HUDEP-2 (cell line): ENCODE data around the gene UMAD1.
A peak's percentile ranks its signal among the peaks of the same experiment; 100 is the strongest.
"Not testable (repeated sequence)": the region's sequence is repeated elsewhere in the genome, so short reads cannot be mapped to it uniquely, and the experiment has no call there.

Source experiments
- DNase-seq, 76 experiments: peaks; one replicate each; lab custom pipeline; 2025; ENCODE audit not compliant: unreplicated experiment in 76 of 76; lab: John Stamatoyannopoulos, UW

The UMAD1 gene

DNA sequence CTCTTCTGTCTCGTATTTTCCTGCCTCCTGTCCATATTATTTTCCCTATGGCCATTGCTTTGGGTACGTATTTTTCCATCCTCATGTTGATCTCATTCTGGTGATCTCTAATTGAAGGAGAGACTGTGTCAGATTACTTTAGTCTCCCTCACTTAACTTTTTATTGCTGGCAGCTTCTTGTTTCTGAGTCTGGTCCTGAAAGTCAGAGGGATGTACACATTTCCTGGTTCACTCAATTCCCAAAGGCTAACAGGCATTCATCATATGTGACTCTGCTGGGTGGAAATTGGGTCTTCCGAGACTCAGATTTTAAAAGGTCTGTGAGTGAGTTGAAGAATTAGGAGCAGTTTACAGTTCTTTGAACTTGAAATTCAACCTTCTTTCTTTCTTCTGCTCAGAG, 10.9 kb downstream of the UMAD1 start:
- DNase-seq = no peak

DNA sequence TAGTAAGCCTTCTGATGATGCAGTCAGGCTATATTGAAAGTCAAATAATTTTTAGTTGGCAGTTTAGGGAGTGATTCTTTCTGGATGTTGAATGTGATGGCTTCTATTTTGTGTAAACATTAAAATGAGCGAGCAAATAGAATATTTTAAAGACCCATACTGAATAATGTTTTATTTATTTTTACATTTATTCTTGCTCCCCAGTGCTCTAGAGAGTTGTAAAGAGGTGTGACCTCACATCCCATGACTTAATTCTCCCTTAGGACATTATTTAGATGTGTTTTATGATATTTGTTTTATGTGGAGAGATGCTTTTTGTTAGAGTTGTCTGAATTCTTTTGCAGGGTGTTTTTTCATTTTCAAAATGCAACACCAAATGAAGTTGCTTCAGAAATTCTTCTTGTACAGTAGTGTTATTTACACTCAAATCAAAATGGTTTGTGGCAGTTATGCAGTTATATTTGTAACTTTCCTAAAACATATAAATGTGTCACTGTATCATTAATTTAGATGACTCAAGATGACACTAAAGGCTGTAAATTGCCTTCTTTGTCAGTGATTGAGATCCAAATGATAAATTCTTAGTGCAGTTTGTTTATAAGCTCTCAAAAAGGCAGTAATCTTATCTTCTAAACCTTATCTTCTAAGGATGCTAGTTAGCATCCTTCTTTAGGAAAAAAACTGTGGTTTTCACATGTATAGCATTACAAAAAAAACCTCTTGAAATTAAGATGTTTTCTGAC, 12.4 kb downstream of the UMAD1 start:
- no peak for DNase-seq

DNA sequence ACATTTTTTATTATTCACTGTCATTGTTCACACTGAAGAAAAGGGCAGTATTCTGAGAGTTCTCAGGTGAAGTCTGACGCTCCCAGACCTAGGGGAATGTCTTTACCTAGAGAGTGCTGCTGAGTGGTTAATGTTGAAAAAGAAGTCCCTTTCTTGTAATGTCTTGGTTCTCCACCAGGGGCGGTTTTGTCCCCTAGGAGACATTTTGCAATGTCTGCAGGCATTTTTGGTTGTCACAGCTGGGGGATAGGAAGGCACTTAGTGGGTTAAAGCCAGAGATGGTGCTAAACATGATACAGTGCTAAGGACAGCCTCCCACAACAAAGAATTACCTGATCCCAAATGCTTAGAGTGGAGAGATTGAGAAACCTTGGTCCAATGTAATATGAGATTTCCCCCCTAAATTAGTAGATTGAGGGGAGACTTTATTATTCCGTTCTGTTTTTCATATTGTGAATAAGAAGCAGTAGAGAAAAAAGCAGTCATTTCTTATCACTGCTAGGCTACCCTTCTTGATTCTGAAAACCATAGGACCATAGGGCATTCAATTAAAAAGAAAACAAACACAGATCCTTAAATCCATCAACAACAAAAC, 13.1 kb downstream of the UMAD1 start:
- DNase-seq = peak in 19 of 76 experiments; percentile 5 to 41 (median 17)

DNA sequence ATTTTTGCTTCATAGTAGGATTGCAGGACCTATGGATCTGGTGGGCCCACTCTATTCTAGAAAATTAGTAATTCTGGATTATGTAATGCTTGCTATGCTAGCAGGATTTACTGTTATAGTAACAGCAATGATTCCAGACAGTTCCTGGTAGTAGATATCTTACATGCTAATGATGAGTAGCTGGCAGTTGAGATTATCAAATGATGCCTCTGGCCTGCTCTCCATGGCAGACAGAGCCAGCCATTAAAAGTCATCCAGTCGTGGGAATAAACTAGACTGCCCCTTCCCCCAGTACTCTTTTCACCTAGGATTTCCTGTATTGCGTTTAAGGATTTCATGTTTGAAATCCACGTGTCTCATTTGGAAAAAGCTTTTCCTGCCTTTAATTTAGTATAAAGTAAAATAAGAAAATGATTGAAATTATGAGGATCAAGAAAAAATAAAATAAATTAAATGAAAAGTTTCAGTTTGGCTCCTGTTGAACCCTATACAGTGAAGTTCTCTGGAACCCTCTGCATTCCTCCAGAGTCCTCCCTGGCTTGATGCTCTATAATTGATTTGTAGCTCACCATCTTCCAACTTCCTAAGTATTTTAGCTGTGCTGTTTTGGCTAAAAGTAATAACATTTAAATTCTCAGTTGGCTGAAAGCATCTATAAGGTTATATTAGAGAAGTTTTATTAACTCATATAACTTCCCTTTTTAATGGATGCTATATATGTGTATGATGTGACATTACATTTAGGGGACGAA, 14.6 kb downstream of the UMAD1 start:
- DNase-seq = peak in 4 of 76 experiments; percentile 5 to 31 (median 20)

DNA sequence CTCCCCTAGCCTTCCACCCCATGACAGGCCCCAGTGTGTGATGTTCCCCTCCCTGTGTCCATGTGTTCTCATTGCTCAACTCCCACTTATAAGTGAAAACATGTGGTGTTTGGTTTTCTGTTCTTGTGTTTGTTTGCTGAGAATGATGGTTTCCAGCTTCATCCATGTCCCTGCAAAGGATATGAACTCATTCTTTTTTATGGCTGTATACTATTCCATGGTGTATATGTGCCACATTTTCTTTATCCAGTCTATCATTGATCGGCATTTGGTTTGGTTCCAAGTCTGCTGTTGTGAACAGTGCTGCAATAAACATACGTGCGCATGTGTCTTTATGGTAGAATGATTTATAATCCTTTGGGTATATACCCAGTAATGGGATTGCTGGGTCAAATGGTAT, 15.9 kb downstream of the UMAD1 start:
- DNase-seq = not testable (repeated sequence)

DNA sequence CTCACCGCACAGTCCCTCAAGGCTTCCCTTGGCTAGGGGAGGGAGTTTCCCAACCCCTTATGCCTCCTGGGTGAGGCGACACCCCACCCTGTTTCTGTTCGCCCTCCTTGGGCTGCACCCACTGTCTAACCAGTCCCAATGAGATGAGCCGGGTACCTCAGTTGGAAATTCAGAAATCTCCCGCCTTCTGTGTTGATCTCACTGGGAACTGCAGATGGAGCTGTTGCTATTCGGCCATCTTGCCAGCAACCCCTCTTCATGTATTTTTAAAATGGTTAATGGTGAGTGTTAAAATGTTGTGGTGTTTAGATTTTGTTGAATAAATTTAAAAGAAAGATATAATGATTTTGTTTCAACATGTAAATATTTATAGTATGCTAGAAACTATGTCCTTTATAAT, 22.0 kb downstream of the UMAD1 start:
- peak in 2 of 76 experiments; percentile 15 to 23 for DNase-seq

DNA sequence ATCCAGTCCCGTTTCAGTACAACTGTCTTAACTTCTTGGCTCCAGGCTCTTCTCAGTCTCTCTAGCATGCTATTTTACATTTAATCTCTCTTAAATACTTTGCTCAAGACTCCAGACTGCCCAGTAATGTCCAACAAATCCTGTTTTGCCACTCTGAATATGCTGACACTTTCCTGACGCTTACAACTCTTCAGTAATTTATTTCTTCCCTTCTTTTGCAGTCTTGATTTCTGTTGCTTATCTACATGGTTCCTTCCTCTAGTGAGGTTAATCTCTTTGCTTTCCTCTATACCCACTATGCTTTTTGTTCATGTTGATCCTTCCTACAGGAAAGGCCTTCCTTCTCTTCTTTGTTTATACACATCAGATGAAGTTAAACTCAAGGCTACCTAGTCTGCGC, 23.7 kb downstream of the UMAD1 start:
- no peak for DNase-seq

DNA sequence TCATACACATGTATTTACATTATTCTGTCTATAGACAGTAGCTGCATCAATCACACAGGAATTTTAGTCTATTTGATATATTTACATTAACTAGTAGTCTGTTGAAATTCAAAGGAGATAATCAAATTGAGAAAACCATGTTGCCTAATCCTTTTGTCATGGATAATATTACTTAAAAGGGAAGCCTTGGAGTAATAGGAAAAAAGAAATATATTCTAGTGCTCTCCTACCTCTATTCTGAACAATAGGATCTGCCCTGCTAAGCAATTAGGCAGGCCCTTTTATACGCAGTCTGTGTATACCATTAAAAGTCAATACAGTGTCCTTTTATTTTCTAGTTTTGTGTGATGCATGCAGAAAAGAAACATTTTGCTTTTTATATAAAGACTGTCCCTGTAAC, 24.5 kb downstream of the UMAD1 start:
- no peak for DNase-seq

DNA sequence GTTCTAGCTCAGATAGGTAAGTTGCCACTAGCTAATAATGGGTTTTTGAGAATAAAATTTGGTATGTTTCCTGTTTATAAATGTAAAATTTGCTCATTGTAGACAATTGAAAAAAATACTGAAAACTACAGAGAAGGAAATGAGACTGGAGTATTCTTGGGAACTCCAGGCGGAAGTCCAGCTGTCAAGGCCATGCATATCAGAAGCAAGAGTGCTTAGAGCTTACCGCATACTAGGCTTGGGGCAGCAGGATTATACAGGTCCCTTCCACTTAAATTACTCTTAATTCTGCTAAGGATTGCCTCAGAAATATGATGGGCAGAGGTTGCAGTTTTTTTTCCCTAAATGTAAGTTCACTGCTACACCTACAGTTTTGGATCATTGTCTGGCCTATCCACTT, 26.6 kb downstream of the UMAD1 start:
- DNase-seq = no peak

DNA sequence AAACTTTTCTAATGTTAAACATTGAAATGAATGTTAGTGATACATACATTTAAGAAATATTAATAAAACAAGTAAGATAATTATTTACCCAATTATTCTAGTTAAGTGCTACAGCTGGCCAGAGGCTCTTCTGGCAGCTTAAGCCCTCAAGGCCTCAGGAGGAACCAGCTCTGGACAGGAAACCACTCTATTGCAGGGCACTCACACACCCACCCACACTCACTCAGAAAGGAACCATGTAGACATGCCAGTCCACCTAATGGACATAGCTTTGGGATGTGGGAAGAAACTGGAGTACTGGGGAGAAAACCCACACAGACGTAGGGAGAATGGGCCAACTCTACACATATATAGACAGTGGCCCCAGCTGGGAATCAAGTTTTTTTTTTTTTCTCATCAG, 28.2 kb downstream of the UMAD1 start:
- DNase-seq = no peak

DNA sequence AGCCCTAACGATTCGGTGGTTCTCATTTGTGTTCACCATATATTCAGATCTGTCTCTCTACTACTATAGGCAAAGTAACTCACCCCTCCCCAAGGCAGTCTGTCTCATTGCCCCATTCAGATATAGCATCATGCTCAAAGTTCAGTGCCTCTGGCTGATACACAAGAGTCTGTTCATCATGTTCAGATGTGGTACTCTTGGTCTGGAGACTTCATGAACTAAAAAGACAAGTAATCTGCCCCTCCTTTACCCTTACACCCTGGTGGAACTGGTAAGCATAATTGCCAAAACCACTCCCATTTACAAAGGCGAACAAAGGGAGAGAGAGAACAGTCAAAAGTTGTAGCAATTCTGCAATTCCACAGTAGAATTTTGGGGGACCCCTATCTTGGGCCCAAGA, 29.9 kb downstream of the UMAD1 start:
- DNase-seq = peak in 2 of 76 experiments; percentile 10 to 18

DNA sequence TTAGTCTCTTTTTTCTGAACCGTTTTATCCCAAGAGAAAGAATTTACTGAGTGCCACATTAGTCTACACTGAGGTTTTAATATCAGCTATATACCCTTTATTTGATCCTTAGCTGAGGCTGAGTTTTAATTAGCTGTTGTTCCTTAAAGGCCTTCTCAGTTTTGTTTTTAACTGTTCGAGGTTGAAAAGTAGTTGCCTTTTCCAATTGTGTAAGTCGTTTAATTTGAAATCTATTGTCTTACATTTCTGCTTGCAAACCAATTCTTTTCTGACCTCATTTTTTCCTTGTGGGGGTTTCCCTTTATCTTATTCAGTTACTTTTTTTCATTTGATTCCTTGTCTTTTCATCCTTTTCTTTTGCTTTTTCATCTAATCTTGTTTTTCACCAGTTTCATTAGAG, 30.8 kb downstream of the UMAD1 start:
- peak in 1 of 76 experiments; percentile 9 for DNase-seq

DNA sequence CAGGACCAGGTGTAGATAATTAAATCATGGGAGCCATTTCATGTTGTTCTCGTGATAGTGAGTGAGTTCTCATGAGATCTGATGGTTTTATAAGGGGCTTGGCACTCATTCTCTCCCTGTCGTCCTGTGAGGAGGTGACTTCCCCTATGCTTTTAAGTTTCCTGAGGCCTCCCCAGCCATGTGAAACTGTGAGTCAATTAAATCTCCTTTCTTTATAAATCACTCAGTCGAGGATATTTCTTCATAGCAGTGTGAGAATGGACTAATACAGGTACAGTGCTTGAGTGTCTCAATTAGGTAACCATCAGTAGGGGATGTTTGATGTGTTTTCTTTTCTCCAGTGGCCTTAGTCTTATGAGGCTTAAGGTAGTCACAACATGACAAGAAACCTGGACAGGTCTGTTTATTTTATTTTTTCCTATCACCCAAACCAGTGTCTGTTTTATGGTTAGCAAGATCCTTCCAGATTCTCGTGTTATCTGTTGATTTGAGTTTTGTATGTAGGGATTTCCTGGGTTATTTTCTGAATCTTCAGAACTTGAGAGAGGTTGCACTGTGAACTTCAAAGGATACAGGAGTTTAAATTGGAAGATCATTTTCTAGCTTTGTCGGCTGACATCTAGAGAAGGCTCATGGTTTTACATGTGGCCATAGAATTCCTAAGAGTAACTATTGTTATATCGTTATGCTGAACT, 32.1 kb downstream of the UMAD1 start:
- DNase-seq = no peak

DNA sequence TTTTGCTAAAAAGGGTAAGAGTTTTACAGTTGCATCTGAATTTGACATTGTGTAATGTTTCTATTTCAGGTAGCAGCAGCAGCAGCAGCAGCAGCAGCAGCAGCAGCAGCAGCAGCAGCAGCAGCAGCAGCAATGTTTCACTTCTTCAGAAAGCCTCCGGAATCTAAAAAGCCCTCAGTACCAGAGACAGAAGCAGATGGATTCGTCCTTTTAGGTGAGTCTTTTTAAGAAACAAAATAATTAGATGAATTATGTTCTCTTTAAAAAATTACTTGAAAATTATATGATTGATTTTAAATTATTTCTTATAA, 32.6 kb downstream of the UMAD1 start:
- DNase-seq = no peak

DNA sequence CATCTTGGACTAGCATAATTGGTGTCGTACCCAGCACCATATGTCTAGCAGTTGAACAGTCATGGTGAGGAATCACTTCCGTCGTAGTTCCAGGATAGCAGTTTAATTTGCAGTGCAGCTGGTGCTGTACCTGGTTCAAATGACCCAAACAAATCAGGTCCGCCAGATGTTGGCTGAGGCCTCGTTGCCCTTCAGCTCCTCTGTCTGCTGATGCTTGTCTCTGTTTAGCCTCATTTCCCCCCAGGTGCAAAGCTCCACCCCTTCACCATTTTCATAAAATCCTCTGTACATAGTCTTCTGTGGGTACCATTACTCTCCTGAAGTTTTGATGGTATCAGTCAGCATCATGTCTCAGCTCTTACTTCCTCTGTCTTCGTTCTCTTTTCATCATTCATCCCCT, 35.1 kb downstream of the UMAD1 start:
- DNase-seq = no peak

DNA sequence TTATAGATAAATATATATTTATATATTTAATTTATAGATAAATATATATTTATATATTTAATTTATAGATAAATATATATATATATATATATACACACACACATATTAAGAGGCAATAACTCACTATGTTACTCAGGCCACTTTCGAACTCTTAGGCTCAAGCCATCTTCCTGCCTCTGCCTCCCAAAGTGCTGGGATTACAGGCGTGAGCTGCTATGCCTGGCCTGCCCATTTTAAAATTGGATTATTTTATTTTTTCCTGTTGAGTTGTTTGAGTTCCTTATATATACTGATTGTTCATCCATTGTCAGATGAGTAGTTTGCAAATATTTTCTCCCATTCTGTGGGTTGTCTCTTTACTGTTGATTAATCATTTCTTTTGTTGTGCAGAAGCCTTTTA, 39.1 kb downstream of the UMAD1 start:
- peak in 1 of 76 experiments; percentile 10 for DNase-seq

DNA sequence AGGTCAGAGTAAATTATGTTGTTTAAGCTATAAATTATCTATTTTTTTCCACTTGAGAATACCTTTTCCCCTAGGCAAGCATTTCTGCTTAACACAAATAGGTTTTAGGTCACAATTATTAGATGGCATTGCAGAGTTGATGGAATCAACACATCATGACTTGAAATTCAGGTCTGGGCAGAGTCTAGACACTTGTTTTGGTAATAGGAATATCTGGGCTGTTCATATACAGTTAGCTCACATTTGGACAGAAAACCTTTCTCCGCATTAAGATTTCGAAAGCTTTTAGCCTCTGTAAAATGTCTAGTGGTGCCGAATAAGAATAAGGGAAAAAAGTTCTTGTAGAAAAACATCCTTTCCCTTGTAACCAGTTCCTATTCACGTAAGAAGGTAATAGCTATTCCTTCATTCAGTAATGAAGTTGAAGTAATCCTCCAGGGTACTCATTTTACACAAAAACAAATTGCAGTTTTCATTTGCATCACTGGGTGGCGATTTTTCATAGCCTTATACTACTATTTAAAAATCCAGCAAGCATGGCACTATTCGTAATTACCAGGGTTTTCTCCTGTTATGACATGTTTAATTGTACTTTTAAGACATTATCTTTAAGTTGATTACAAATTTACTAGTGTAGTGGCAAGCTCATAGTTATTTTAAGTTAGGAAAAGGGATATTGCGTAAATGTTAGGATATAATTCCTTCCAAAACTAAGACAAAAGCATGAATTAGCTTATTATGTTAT, 40.8 kb downstream of the UMAD1 start:
- peak in 48 of 76 experiments; percentile 3 to 83 (median 56) for DNase-seq

DNA sequence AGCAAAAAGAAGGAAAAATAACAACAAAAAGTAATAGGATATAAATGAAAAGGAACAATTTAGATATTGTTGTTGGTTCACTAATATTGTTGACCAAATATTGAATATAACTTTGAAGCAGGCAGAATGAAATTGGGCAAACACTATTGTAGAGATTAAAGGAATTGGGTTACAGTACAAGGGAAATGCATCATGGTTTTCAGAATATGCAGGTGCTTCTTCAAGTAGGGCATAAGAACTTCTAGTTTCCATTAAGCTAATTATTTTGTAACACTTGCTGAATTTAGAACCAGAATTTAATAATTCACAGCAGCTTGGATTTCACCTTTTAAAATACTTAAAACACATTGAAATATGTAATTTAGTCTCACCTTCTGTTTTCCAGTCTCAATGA, 41.4 kb downstream of the UMAD1 start:
- no peak for DNase-seq

DNA sequence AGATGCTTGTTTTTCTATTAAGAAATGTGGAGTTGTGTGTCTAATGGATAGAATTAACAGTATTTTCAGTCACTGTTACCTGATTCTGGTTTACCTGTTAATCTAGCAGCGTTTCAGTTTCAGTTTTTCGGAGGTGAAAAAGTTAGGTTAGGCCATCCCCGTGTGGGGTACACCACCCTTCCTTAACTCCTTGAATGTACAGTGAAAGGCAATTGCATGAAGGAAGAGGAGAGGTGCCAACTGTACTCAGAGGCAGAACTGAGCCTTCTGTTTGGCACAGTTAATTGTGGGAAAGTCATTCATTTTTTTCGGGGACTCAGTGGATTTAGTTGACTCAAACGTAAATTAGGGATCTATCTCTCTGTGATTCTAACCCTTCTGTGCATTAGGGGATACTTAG, 42.3 kb downstream of the UMAD1 start:
- DNase-seq = no peak

DNA sequence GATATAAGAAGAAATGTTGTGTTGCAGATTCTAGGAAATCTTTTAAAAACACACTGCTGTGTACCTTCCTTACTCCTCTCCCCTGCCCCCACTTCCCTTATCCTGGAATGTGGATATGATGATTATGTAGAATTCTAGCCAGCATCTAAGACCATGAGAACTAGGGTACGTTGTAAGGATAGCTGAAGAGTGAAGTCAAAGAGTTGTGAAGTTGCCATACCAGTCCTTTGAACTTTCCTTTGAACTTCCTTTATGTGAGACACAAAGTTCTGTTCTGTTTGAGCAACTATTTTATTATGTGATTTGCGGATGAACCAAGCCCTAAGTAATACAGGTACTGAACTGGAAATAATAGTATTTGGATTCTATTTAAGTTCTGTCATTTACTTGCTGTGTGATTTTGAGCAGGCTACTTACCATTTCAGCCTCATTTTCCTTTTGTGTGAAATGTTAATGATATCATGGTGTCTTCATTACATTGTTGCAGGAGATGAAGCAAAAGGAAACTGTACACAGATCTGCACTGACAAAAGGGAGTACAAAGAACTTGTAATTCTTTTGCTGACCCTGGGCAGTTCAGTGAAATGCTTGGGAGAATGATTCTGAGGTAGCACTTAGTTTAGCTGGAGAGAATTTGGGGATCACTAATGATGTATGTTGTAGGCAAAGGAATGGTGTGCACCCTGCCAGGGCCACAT, 46.4 kb downstream of the UMAD1 start:
- no peak for DNase-seq
